ENCODE measurements around the gene TRANK1. TPM values are rescaled to one million over a fixed set of nuclear protein-coding genes. Genes with fewer than 3 reads are reported as not detected.

The TRANK1 gene
- total RNA-seq, 4 donors from 2014 or later: 2.1 to 4.6 (median 2.4) TPM

DNA sequence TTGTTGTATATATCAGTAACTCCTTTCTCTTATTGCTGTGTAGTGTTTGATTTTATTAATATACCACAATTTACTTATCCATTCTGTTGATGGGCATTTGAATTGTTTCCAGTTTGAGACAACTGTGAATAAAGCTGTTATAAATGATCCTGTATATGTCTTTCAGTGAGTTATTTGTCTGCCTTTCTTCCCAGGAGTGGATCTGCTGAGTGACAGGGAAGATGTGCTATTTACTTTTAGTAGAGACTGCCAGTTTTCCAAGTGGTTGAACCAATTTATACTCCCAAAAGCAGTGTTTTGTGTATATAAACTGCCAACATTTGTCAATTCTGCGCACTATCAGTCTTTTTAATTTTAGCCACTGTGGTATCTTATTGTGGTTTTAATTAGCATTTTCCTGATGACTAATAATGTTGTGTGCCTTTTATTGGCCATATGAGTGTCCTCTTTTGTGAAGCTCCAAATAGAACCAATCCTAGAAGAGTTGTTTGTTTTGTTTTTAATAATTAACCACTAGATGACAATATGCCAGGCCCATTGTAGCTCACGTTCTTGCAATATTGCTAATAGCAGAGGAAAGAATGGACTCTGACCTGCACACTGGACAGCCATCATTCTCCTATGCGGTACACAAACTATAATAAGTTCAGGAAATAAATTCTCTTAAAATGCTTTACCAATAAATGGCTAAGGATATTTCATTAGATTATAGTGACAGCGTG lies 25.3 kb downstream of the TRANK1 start:
- TF ChIP-seq POLR2A (IDR thresholded peaks at IDR 0.05): no peak
- TF ChIP-seq, protein P1, sequence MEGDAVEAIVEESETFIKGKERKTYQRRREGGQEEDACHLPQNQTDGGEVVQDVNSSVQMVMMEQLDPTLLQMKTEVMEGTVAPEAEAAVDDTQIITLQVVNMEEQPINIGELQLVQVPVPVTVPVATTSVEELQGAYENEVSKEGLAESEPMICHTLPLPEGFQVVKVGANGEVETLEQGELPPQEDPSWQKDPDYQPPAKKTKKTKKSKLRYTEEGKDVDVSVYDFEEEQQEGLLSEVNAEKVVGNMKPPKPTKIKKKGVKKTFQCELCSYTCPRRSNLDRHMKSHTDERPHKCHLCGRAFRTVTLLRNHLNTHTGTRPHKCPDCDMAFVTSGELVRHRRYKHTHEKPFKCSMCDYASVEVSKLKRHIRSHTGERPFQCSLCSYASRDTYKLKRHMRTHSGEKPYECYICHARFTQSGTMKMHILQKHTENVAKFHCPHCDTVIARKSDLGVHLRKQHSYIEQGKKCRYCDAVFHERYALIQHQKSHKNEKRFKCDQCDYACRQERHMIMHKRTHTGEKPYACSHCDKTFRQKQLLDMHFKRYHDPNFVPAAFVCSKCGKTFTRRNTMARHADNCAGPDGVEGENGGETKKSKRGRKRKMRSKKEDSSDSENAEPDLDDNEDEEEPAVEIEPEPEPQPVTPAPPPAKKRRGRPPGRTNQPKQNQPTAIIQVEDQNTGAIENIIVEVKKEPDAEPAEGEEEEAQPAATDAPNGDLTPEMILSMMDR (IDR thresholded peaks at IDR 0.05 in 4 of 5, conservative IDR thresholded peaks at IDR 0.05 in 1 of 5): no peak
- DNase-seq (no peak), ATAC-seq (no peak)
- in situ Hi-C loops (cut with MboI; ENCODE audit: low sequenced_read_pairs in 4 of 4) (no loop called here), intact Hi-C loops (cut with DNase I; ENCODE audit: low total_unique reads) (no loop called here)
- no peak overlapping the region for H3K4me3 ChIP-seq
- no peaks in the 10 kb centered on the region for H3K4me1 ChIP-seq
- no peaks in the 10 kb centered on the region for H3K9me3 ChIP-seq
- H3K27ac ChIP-seq: no peak overlapping the region
- no peaks in the 10 kb centered on the region for H3K36me3 ChIP-seq
- H3K27me3 ChIP-seq: no peaks in the 10 kb centered on the region

DNA sequence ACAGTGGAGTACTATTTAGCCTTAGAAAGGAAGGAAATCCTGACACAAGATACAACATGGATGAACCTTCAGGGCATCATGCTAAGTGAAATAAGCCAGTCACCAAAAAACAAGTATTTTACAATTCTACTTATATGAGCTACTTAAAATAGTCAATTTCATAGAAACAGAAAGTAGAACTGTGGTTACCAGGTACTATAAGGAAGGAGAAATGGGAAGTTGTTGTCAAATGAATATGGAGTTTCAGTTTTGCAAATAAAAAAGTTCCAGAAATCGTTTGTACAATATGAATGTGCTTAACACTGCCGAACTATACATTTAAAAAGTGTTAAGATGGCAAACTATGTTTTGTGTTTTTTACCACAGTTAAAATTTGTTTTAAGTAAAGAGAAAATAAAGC lies 26.8 kb downstream of the TRANK1 start:
- no peaks in the 10 kb centered on the region for H3K9me3 ChIP-seq
- no peak for TF ChIP-seq POLR2A (IDR thresholded peaks at IDR 0.05)
- TF ChIP-seq, protein P1 (IDR thresholded peaks at IDR 0.05 in 4 of 5, conservative IDR thresholded peaks at IDR 0.05 in 1 of 5): no peak
- intact Hi-C loops (cut with DNase I; ENCODE audit: low total_unique reads) (no loop called here), in situ Hi-C loops (cut with MboI; ENCODE audit: low sequenced_read_pairs in 4 of 4) (no loop called here)
- ATAC-seq: no peak
- no peaks in the 10 kb centered on the region for H3K4me1 ChIP-seq
- H3K27ac ChIP-seq: no peak overlapping the region
- no peaks in the 10 kb centered on the region for H3K27me3 ChIP-seq
- DNase-seq: no peak
- no peaks in the 10 kb centered on the region for H3K36me3 ChIP-seq
- no peak overlapping the region for H3K4me3 ChIP-seq

GRCh38 chr3:36911990-36912804 lies 32.7 kb downstream of the TRANK1 start:
- DNase-seq: no peak
- no peak for ATAC-seq
- Histone ChIP-seq H3K27ac (peak overlapping the region in 1 of 4 donors; percentile 14), H3K4me1 (peaks cover 0 to 3% of the 10 kb centered on the region in 2 donors), H3K27me3 (no peaks in the 10 kb centered on the region), H3K4me3 (no peak overlapping the region), H3K9me3 (no peaks in the 10 kb centered on the region), H3K36me3 (no peaks in the 10 kb centered on the region)
- TF ChIP-seq, protein P1 (IDR thresholded peaks at IDR 0.05 in 4 of 5, conservative IDR thresholded peaks at IDR 0.05 in 1 of 5): no peak
- TF ChIP-seq POLR2A (IDR thresholded peaks at IDR 0.05): no peak
- in situ Hi-C loops (cut with MboI; ENCODE audit: low sequenced_read_pairs in 4 of 4) (no loop called here), intact Hi-C loops (cut with DNase I; ENCODE audit: low total_unique reads) (no loop called here)

DNA sequence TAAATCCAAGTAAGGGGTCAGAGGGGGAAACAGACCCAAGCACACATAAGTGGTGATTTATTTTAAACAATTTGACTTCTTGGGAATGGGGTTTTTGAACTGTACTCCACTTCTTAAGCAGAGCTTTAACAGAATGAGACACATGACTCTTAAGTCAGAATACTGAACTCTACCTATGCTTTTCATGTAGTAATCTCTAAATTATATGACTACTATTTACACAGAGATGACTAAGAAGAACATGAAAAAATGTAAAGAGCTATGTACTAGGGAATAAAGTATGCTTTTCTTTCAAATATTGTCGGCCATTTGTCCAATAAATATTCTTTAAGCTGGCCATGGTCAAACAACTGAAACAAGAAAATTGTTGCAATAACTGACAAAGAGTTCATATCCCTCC lies 35.2 kb downstream of the TRANK1 start:
- DNase-seq (no peak), ATAC-seq (no peak)
- intact Hi-C loops (cut with DNase I; ENCODE audit: low total_unique reads) (loop anchor here (5.0 kb wide), 1 partner anchor 33 kb away; no protein-coding TSS in a partner anchor), in situ Hi-C loops (cut with MboI; ENCODE audit: low sequenced_read_pairs in 4 of 4) (no loop called here)
- Histone ChIP-seq H3K9me3 (no peaks in the 10 kb centered on the region), H3K4me3 (no peak overlapping the region), H3K27me3 (no peaks in the 10 kb centered on the region), H3K36me3 (no peaks in the 10 kb centered on the region), H3K27ac (no peak overlapping the region), H3K4me1 (peaks cover 0 to 3% of the 10 kb centered on the region in 2 donors)
- TF ChIP-seq, protein P1 (IDR thresholded peaks at IDR 0.05 in 4 of 5, conservative IDR thresholded peaks at IDR 0.05 in 1 of 5): no peak
- no peak for TF ChIP-seq POLR2A (IDR thresholded peaks at IDR 0.05)
